HepG2 (cell line): ENCODE measurements around the gene TSC22D3. TPM values are rescaled to one million over a fixed set of nuclear protein-coding genes. Genes with fewer than 3 reads are reported as not detected.

Experiments used
- ATAC-seq: fragments of 200-7000 bp; cut with Tn5 transposase; 3 replicates; pipeline ENCODE4 v1.9.1; 2020; ENCODE audit warnings: mild to moderate bottlenecking, moderate library complexity
- BruUV-seq: library from RNA; stranded (reverse); fragments of 400-500 nt; replicated peaks from 2 replicates; lab custom pipeline; 2021; lab: Mats Ljungman, UMichigan
- CTCF ChIA-PET: fragments of 300-600 bp; formaldehyde crosslinking; extraction: SDS; loops from one replicate; lab custom pipeline; 2021; ENCODE audit warnings: low total read pairs, inconsistent platforms, low intra/inter-chr PET ratio; lab: Yijun Ruan, JAX
- POLR2A ChIA-PET: fragments of 350-600 bp; sonication (Branson Sonifier 250); formaldehyde crosslinking; loops from one replicate; lab custom pipeline; 2020; ENCODE audit warnings: antibody characterized with exemption, inconsistent platforms; lab: Yijun Ruan, JAX
- DNase-seq: peaks from one replicate; pipeline ENCODE4 v3.0.0-alpha.2; 2015; ENCODE audit warnings: low spot score
- FAIRE-seq: peaks from 3 replicates; lab custom pipeline; 2011; peaks lifted over from hg19 to GRCh38; lab: Jason Lieb, UNC
- H2AFZ ChIP-seq: one replicate; pipeline ENCODE4 v1.6.1; 2011; ENCODE audit warnings: low read length, inconsistent platforms
- H3K27ac ChIP-seq: fragments of 300-600 bp; 3 replicates; pipeline ENCODE4 v1.8.0; 2011; ENCODE audit warnings: mixed run types, mild to moderate bottlenecking, mixed read lengths, low read length, inconsistent platforms; ENCODE audit not compliant: insufficient read depth; ENCODE audit errors: extremely low read length
- H3K27me3 ChIP-seq, 2 experiments: fragments of 200-600 bp in 1 of 2; 2 replicates in 1 of 2; 3 replicates in 1 of 2; pipeline versions ENCODE4 v1.6.0 to v1.8.0; 2011; ENCODE audit warnings: low read length in 2 of 2, mild to moderate bottlenecking in 2 of 2, moderate library complexity in 2 of 2, inconsistent platforms in 1 of 2; ENCODE audit not compliant: insufficient read depth in 2 of 2, control insufficient read depth in 1 of 2
- H3K36me3 ChIP-seq, 2 experiments: fragments of 200-600 bp in 1 of 2; replicated peaks in 1 of 2; 2 replicates in 1 of 2; 3 replicates in 1 of 2; pipeline versions ENCODE4 v1.5.1 to v1.8.0; 2011; ENCODE audit warnings: low read length in 2 of 2, inconsistent platforms in 1 of 2; ENCODE audit not compliant: insufficient read depth in 2 of 2, control insufficient read depth in 1 of 2
- H3K4me1 ChIP-seq: 2 replicates; pipeline ENCODE4 v1.5.1; 2012; ENCODE audit warnings: low read length, inconsistent platforms; ENCODE audit not compliant: insufficient read depth
- H3K4me2 ChIP-seq: 2 replicates; pipeline ENCODE4 v1.6.0; 2011; ENCODE audit warnings: low read depth, low read length, inconsistent platforms
- H3K4me3 ChIP-seq, 3 experiments: fragments of 200-600 bp in 1 of 3; sonication (generic), shearing (Covaris generic) in 1 of 3; replicated peaks in 1 of 3; 2 replicates each; pipeline ENCODE4 v1.5.1; 2011 to 2016; ENCODE audit warnings: low read length in 3 of 3, inconsistent platforms in 2 of 3, low read depth in 2 of 3, mild to moderate bottlenecking in 2 of 3, control low read depth in 1 of 3, mixed read lengths in 1 of 3; ENCODE audit not compliant: insufficient read depth in 1 of 3
- H3K79me2 ChIP-seq: one replicate; pipeline ENCODE4 v1.6.1; 2011; ENCODE audit warnings: low read length, inconsistent platforms; ENCODE audit not compliant: insufficient read depth
- H3K9ac ChIP-seq: 2 replicates; pipeline ENCODE4 v1.6.0; 2011; ENCODE audit warnings: mild to moderate bottlenecking, low read depth, low read length, inconsistent platforms; ENCODE audit not compliant: insufficient read depth
- H3K9me3 ChIP-seq: 2 replicates; pipeline ENCODE4 v1.5.1; 2012; ENCODE audit warnings: mild to moderate bottlenecking, low read length
- H4K20me1 ChIP-seq: 2 replicates; pipeline ENCODE4 v1.6.0; 2011; ENCODE audit warnings: inconsistent platforms, mild to moderate bottlenecking, low read length, moderate library complexity; ENCODE audit not compliant: insufficient read depth
- GABPB1 ChIP-seq: IDR thresholded peaks from 2 replicates; pipeline ENCODE4 v1.6.1; 2016; ENCODE audit warnings: mild to moderate bottlenecking, missing genetic modification reagents, moderate library complexity, missing compliant biosample characterization
- GTF2F1 ChIP-seq: fragments of 150-350 bp; IDR thresholded peaks from 2 replicates; pipeline ENCODE4 v1.6.1; 2014; ENCODE audit warnings: low read length
- KDM6A ChIP-seq: IDR thresholded peaks from 2 replicates; pipeline ENCODE4 v1.6.1; 2016; ENCODE audit warnings: low read depth
- MLLT10 ChIP-seq: sonication (generic); formaldehyde crosslinking; IDR thresholded peaks from 2 replicates; pipeline ENCODE4 v1.4.0; 2020; ENCODE audit warnings: missing genetic modification reagents
- MTERF4 ChIP-seq: sonication (generic); formaldehyde crosslinking; IDR thresholded peaks from 2 replicates; pipeline ENCODE4 v1.8.0; 2023; ENCODE audit warnings: mild to moderate bottlenecking, missing genetic modification reagents
- MTF2 ChIP-seq: sonication (generic); formaldehyde crosslinking; IDR thresholded peaks from 2 replicates; pipeline ENCODE4 v1.5.0; 2020; ENCODE audit warnings: missing genetic modification reagents, borderline replicate concordance
- POLR2A ChIP-seq, 2 experiments: IDR thresholded peaks; 2 replicates each; pipeline ENCODE4 v1.6.1; 2011; ENCODE audit warnings: low read depth in 2 of 2, low read length in 2 of 2, mild to moderate bottlenecking in 1 of 2, moderate library complexity in 1 of 2; ENCODE audit not compliant: insufficient read depth in 1 of 2
- UBTF ChIP-seq: sonication (generic); formaldehyde crosslinking; IDR thresholded peaks from 2 replicates; pipeline ENCODE4 v1.4.0; 2020; ENCODE audit warnings: mild to moderate bottlenecking, missing genetic modification reagents
- ZBTB10 ChIP-seq: sonication (generic); formaldehyde crosslinking; IDR thresholded peaks from 2 replicates; pipeline ENCODE4 v1.4.0; 2020; ENCODE audit warnings: missing genetic modification reagents, borderline replicate concordance
- ZBTB26 ChIP-seq: IDR thresholded peaks from 2 replicates; pipeline ENCODE4 v1.6.1; 2016; ENCODE audit warnings: missing compliant biosample characterization, missing genetic modification reagents, borderline replicate concordance
- ZNF3 ChIP-seq: IDR thresholded peaks from 2 replicates; pipeline ENCODE4 v1.7.0; 2017; ENCODE audit warnings: inconsistent platforms
- ZNF430 ChIP-seq: sonication (generic); formaldehyde crosslinking; IDR thresholded peaks from 2 replicates; pipeline ENCODE4 v1.9.0; 2021; ENCODE audit warnings: mild to moderate bottlenecking, missing genetic modification reagents
- ZNF552 ChIP-seq: sonication (generic); formaldehyde crosslinking; IDR thresholded peaks from 2 replicates; pipeline ENCODE4 v1.9.0; 2022; ENCODE audit warnings: missing genetic modification reagents, mild to moderate bottlenecking, borderline replicate concordance
- ZNF616 ChIP-seq: sonication (generic); formaldehyde crosslinking; IDR thresholded peaks from 2 replicates; pipeline ENCODE4 v1.5.0; 2020; ENCODE audit warnings: low read depth, mild to moderate bottlenecking, missing genetic modification reagents
- ZNF670 ChIP-seq: sonication (generic); formaldehyde crosslinking; IDR thresholded peaks from 2 replicates; pipeline ENCODE4 v1.8.0; 2022; ENCODE audit warnings: mild to moderate bottlenecking, missing genetic modification reagents, borderline replicate concordance
- ZNF816 ChIP-seq: sonication (generic); formaldehyde crosslinking; IDR thresholded peaks from 2 replicates; pipeline ENCODE4 v1.8.0; 2022; ENCODE audit warnings: missing genetic modification reagents, mild to moderate bottlenecking, borderline replicate concordance
- ZNF891 ChIP-seq: sonication (generic); formaldehyde crosslinking; IDR thresholded peaks from 2 replicates; pipeline ENCODE4 v1.5.0; 2020; ENCODE audit warnings: mild to moderate bottlenecking, missing genetic modification reagents
- WGBS: methylation state at CpG from one replicate; pipeline ENCODE4 v1.1.6; 2017; ENCODE audit warnings: low lambda C conversion rate; 5-methylcytosine and 5-hydroxymethylcytosine counted together
- in situ Hi-C: cut with HindIII; loops from 2 replicates; pipeline ENCODE4 v1.10.0; 2017; ENCODE audit warnings: low pct_unique_long_range_greater_than_20kb; ENCODE audit not compliant: extremely low pct_ligation_motif_present
- intact Hi-C: fragments of 100-400 bp; cut with micrococcal nuclease; formaldehyde crosslinking; loops from one replicate; pipeline ENCODE4 v1.10.0; 2022; ENCODE audit not compliant: unreplicated experiment
- polyA plus RNA-seq, 8 experiments: library from polyadenylated mRNA; depleted of rRNA in 3 of 8; stranded (reverse) in 7 of 8; unstranded in 1 of 8; fragments of >200 nt; fragmentation: Illumina TruSeq in 4 of 8; extraction: Trizol in 4 of 8; gene quantifications; 2 replicates each; pipeline versions ENCODE4 v1.2.1 to v1.2.3, GENCODE V29; 2011 to 2016; ENCODE audit warnings: low read depth in 4 of 8, missing spikeins in 1 of 8, mixed read lengths in 1 of 8; ENCODE audit not compliant: insufficient read depth in 1 of 8
- total RNA-seq, 5 experiments: library from RNA; depleted of rRNA; stranded (reverse); fragments of >200 nt; fragmentation: Illumina TruSeq; extraction: Trizol; gene quantifications; 2 replicates each; pipeline ENCODE4 v1.2.3, GENCODE V29; 2016; ENCODE audit warnings: low read depth in 1 of 5

TSC22D3 gene
- total and polyA plus RNA-seq, 2 of the 13 experiments (the other 11 are each of a cell fraction or from before 2014, with no cell fraction given) = 0.82 to 1.5 TPM

- WGBS = 83% methylated on average over 6 of the region's 29 CpGs
- H3K36me3 ChIP-seq = no peaks in the 10 kb centered on the region
- H3K27ac ChIP-seq = no peak overlapping the region
- intact Hi-C loops (loop anchor here (5.0 kb wide), 1 partner anchor 45 kb away; no protein-coding TSS in a partner anchor), in situ Hi-C loops (no loop called here)
- H2AFZ ChIP-seq = no peak overlapping the region
- no peaks in the 10 kb centered on the region for H4K20me1 ChIP-seq
- H3K9ac ChIP-seq = no peak overlapping the region
- POLR2A ChIA-PET = interaction anchor here (0.8 kb wide), 1 partner anchor 374 kb away, joined by 3 read pairs; the partner anchor contains the start of genes ATG4A and PSMD10
- no TSS peak for BruUV-seq
- H3K79me2 ChIP-seq = no peaks in the 10 kb centered on the region
- DNase-seq (no peak), FAIRE-seq (no peak), ATAC-seq (peak; percentile 59)
- H3K4me3 ChIP-seq = peak overlapping the region; percentile 45 to 62 (median 47); a peak in 4 of 6 replicates
- peak overlapping the region; percentile 76 for H3K4me2 ChIP-seq
- H3K27me3 ChIP-seq = peaks cover 0 to 12% of the 10 kb centered on the region in 2 experiments; a peak in 1 of 5 replicates
- no peaks in the 10 kb centered on the region for H3K9me3 ChIP-seq
- H3K4me1 ChIP-seq = peaks cover 14% of the 10 kb centered on the region
- CTCF ChIA-PET = no interaction called here
- no peak for TF ChIP-seq ZNF430 (CRISPR knock-in tag)
- no peak for TF ChIP-seq ZNF616
- TF ChIP-seq MLLT10 (CRISPR knock-in tag) = no peak
- no peak for TF ChIP-seq MTERF4 (CRISPR knock-in tag)
- no peak for TF ChIP-seq KDM6A
- TF ChIP-seq ZBTB10 (CRISPR knock-in tag) = no peak
- no peak for TF ChIP-seq GTF2F1
- no peak for TF ChIP-seq MTF2 (CRISPR knock-in tag)
- peak; percentile 13; the same call in 1 of the 2 replicates for TF ChIP-seq GABPB1 (CRISPR knock-in tag)
- no peak for TF ChIP-seq ZNF670 (CRISPR knock-in tag)
- TF ChIP-seq ZNF816 (CRISPR knock-in tag) = no peak
- no peak for TF ChIP-seq ZBTB26 (CRISPR knock-in tag)
- TF ChIP-seq ZNF891 (CRISPR knock-in tag) = no peak
- peak; percentile 44; the same call in 1 of the 2 replicates for TF ChIP-seq UBTF (CRISPR knock-in tag)
- no peak for TF ChIP-seq ZNF3
- no peak for TF ChIP-seq ZNF552 (CRISPR knock-in tag)
- TF ChIP-seq POLR2A (IDR thresholded peaks at IDR 0.05; ENCODE audit: insufficient read depth in 1 of 2, low read depth in 2 of 2, low read length in 2 of 2) = peak in 1 of 2 experiments; percentile 44; a peak in 1 of 4 replicates
These were observed 58.5 kb downstream of the TSC22D3 start for GRCh38 chrX:107716816-107717700.
